Tracheal epithelial cell (primary cell): ENCODE data around the gene ZNF408. TPM values are rescaled to one million over a fixed set of nuclear protein-coding genes. Genes with fewer than 3 reads are reported as not detected.

Experiments
- total RNA-seq: library from RNA; depleted of rRNA; stranded (reverse); fragments of >200 nt; gene quantifications from 2 replicates; pipeline ENCODE4 v1.2.1, GENCODE V29; 2014

ZNF408 gene
- total RNA-seq: 4.9 and 9.4 TPM in 2 replicates

GRCh38 chr11:46700241-46701077 lies at the start of gene ZNF408, which contains the start of gene ARHGAP1:
Gene ZNF408, plus strand, starts transcription at chr11:46701031. Its CDS starts 17 bp downstream, at chr11:46701048.
Gene ARHGAP1, minus strand, starts transcription at chr11:46700619. Its CDS starts 4,512 bp downstream, at chr11:46696107.

GRCh38 chr11:46719048-46719542 lies 18.3 kb downstream of the ZNF408 start, which contains the start of gene F2:
Gene F2, plus strand, starts transcription at chr11:46719213. Its CDS starts 23 bp downstream, at chr11:46719236.

Other genes with a start within 250 kb of the ZNF408 start
- gene AMBRA1, start 107.0 kb upstream of the ZNF408 start, total RNA-seq: 15.3 and 27.7 TPM in 2 replicates
- 3.9 and 5.1 TPM in 2 replicates for gene HARBI1, start 83.8 kb upstream of the ZNF408 start, total RNA-seq
- 27.5 and 43.1 TPM in 2 replicates for gene ATG13, start 83.5 kb upstream of the ZNF408 start, total RNA-seq
- 17.9 and 28.7 TPM in 2 replicates for gene ARHGAP1, start 412 bp upstream of the ZNF408 start, total RNA-seq
- gene F2, start 18.2 kb downstream of the ZNF408 start, total RNA-seq: under 0.01 TPM in 1 of 2 replicates, not detected in the other
- gene CKAP5, start 145.2 kb downstream of the ZNF408 start, total RNA-seq: 49.7 and 62.4 TPM in 2 replicates
- 8.3 and 8.4 TPM in 2 replicates for gene LRP4, start 217.5 kb downstream of the ZNF408 start, total RNA-seq
- gene CSTPP1, start 235.7 kb downstream of the ZNF408 start, total RNA-seq: 7.0 and 11.1 TPM in 2 replicates